ENCODE data around the gene ADCY5.

Gene ADCY5

GRCh38 chr3:123333401-123333800, 115.5 kb downstream of the ADCY5 start:
- TF ChIP-seq CTCF (IDR thresholded peaks at IDR 0.05) = no peak

- no peak for TF ChIP-seq CTCF (IDR thresholded peaks at IDR 0.05)
These were observed 116.7 kb downstream of the ADCY5 start for GRCh38 chr3:123332124-123332641.

GRCh38 chr3:123331651-123332050, 117.2 kb downstream of the ADCY5 start:
- no peak for TF ChIP-seq CTCF (IDR thresholded peaks at IDR 0.05)

- TF ChIP-seq CTCF (IDR thresholded peaks at IDR 0.05) = no peak
These were observed 117.9 kb downstream of the ADCY5 start for GRCh38 chr3:123331006-123331405.

- TF ChIP-seq CTCF (IDR thresholded peaks at IDR 0.05) = no peak
These were observed 118.4 kb downstream of the ADCY5 start for GRCh38 chr3:123330441-123330991.

GRCh38 chr3:123329636-123330340, 119.1 kb downstream of the ADCY5 start:
- TF ChIP-seq CTCF (IDR thresholded peaks at IDR 0.05) = no peak

- peak; percentile 94 for TF ChIP-seq CTCF (IDR thresholded peaks at IDR 0.05)
These were observed 119.8 kb downstream of the ADCY5 start for GRCh38 chr3:123328851-123329635.
